Epithelial cell of proximal tubule (primary cell): ENCODE measurements around the gene GDF2. TPM values are rescaled to one million over a fixed set of nuclear protein-coding genes. Genes with fewer than 3 reads are reported as not detected.

Source experiments
- DNase-seq: peaks from one replicate; pipeline ENCODE4 v3.0.0-alpha.2; 2011; ENCODE audit warnings: low read depth
- H3K4me3 ChIP-seq: 2 replicates; pipeline ENCODE4 v1.5.1; 2011; ENCODE audit warnings: low read depth, mild to moderate bottlenecking, low read length
- total RNA-seq: library from RNA; depleted of rRNA; stranded (reverse); fragments of >200 nt; gene quantifications from 2 replicates; pipeline ENCODE4 v1.2.3, GENCODE V29; 2015
- TF ChIP-seq, protein P1 (sequence below): conservative IDR thresholded peaks from 2 replicates; pipeline ENCODE4 v1.5.1; 2012; ENCODE audit warnings: low read depth, mild to moderate bottlenecking, low read length

Gene GDF2
- total RNA-seq, 1 donor from 2014 or later, result not detected

DNA sequence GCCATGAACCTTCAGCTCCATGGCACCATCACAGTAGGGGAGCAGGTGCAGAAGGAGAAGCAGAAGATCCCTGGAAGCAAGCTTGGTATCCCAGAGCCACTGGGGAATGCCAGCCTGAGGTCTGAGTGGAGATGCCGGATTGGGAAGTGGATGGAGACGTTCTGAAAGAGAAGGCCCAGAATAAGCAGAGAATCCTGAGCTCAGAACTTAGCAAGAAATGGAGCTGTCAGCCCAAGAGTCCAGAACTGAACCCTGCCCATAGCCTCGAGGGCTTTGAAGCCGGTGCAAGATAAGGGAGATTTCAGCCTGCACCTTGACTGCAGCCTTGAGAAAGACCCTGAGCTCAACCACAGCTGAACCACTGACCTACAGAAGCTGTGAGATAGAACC lies 36.1 kb upstream of the GDF2 start:
- no peak for DNase-seq
- TF ChIP-seq, protein P1, sequence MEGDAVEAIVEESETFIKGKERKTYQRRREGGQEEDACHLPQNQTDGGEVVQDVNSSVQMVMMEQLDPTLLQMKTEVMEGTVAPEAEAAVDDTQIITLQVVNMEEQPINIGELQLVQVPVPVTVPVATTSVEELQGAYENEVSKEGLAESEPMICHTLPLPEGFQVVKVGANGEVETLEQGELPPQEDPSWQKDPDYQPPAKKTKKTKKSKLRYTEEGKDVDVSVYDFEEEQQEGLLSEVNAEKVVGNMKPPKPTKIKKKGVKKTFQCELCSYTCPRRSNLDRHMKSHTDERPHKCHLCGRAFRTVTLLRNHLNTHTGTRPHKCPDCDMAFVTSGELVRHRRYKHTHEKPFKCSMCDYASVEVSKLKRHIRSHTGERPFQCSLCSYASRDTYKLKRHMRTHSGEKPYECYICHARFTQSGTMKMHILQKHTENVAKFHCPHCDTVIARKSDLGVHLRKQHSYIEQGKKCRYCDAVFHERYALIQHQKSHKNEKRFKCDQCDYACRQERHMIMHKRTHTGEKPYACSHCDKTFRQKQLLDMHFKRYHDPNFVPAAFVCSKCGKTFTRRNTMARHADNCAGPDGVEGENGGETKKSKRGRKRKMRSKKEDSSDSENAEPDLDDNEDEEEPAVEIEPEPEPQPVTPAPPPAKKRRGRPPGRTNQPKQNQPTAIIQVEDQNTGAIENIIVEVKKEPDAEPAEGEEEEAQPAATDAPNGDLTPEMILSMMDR, result no peak
- no peak overlapping the region for H3K4me3 ChIP-seq

DNA sequence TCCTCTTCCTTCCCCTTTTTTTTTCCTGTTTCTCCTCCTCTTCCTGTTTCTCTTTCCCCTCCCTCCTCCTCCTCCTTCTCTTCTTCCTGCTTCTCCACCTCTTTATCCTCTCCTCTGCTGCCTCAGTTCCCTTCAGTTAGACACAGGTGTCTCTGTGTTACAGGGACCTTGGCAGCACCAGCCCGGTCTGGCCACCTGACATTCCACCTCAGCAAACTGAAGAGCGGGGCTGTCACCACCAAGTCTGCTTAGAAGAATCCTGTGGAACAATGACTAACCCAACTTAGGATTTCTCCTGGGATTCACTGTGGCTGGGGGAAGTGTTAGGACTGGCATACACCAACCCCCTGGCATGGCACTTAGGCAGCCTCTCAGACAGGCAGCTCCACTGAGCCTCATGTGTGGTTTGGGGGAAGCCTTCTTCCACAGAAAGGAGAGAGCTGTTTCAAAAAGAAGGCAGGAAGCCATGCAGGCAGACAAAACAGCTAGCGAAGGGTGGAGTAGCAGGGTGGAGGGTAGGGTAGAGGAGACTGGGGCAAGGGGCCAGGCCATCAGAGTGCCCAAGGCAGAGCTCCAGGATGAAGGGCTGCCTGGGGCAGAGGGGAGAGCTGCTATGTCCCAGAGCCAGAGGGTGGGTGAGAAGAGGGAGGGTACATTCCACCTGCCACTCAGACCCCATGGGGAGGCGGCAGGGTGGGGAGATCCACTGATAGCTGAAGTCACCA lies 35.5 kb upstream of the GDF2 start:
- no peak overlapping the region for H3K4me3 ChIP-seq
- TF ChIP-seq, protein P1, result no peak
- DNase-seq, result no peak

DNA sequence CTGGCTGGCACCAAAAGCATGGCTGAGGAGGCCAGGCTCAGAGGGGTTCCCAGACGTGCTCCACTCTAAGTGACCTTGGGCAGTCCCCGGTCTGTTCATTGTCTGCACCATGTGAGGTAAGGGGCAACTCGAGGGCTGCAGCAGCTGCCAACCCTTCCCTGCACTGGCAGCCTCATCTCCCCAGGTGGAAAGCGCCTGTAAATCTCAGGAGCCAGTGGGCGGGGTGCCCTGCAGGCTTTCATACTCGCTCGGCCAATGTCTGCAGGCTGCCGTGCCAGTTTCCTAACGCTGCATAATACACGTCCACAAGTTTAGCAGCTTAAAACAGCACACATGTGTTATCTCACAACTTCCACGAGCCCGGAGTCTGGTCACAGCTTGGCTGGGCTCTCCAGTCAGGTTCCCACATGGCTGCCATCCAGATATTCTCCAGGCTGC lies 34.9 kb upstream of the GDF2 start:
- TF ChIP-seq, protein P1, result no peak
- no peak for DNase-seq
- H3K4me3 ChIP-seq, result no peak overlapping the region

DNA sequence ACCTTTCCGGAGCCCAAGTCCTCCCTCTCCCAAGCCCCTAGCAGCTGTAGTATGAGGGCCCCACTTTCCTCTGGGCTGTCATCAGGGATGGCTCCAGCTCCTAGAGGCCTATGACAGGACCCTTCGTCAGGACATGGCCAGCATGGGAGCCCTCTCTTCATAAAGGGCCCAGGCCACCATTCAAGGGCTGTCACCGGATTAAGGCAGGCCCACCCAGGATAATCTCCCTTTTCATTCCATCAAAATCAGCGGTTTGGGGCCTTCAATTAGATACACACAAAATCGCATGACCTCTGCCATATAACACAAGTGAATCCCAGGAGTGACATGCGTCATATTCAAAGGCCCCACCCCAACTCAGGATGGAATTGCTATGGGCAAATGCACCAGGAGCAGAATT lies 34.4 kb upstream of the GDF2 start:
- no peak overlapping the region for H3K4me3 ChIP-seq
- TF ChIP-seq, protein P1, result no peak
- DNase-seq, result no peak

DNA sequence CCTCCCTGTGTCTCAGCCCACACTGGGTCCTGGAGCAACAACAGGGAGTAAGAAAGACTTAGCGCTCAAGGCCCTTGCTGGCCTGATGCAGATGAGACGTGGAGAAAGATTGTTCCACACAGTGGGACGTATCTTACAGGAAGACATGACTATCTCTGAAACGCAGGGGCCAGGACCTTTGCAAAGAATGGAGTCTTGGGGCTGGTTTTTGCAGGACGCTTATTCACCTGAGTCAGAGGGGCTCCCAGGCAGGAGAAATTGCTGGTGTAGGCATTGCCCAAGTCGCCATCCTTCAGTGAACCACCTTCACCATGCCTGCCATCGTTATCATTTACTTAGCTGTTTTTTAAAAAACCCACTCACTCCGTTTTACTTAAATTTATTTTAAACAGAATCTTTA lies 34.0 kb upstream of the GDF2 start:
- DNase-seq, result no peak
- no peak overlapping the region for H3K4me3 ChIP-seq
- TF ChIP-seq, protein P1, result no peak

- no peak for DNase-seq
- H3K4me3 ChIP-seq, result no peak overlapping the region
- TF ChIP-seq, protein P1, result no peak
These were observed 33.2 kb upstream of the GDF2 start for GRCh38 chr10:47288916-47289495.

GRCh38 chr10:47289921-47290320 lies 32.3 kb upstream of the GDF2 start:
- TF ChIP-seq, protein P1, result no peak
- H3K4me3 ChIP-seq, result no peak overlapping the region
- DNase-seq, result no peak
